Measurements from ENCODE around the gene GNPDA2.

GNPDA2 gene

GRCh38 chr4:44652002-44652401 lies 74.4 kb downstream of the GNPDA2 start:
- H2AFZ ChIP-seq (ENCODE audit: low read length) = no peak overlapping the region
- H3K36me3 ChIP-seq (ENCODE audit: insufficient read depth, low read length) = no peaks in the 10 kb centered on the region
- no peaks in the 10 kb centered on the region for H3K9me3 ChIP-seq (ENCODE audit: low read length)
- H3K9ac ChIP-seq (ENCODE audit: low read length) = no peak overlapping the region
- H4K20me1 ChIP-seq (ENCODE audit: insufficient read depth, low read length) = no peaks in the 10 kb centered on the region
- H3F3A ChIP-seq (ENCODE audit: insufficient read depth, low read length) = no peaks in the 10 kb centered on the region
- H3K4me2 ChIP-seq (ENCODE audit: low read length) = no peak overlapping the region
- no peak overlapping the region for H3K4me3 ChIP-seq (ENCODE audit: low read depth, low read length, poor library complexity, severe bottlenecking)
- H3K27ac ChIP-seq (ENCODE audit: low read depth, low read length, poor library complexity, severe bottlenecking) = no peak overlapping the region
- H3K27me3 ChIP-seq (ENCODE audit: insufficient read depth, low read length) = no peaks in the 10 kb centered on the region
- TF ChIP-seq EZH2 (IDR thresholded peaks at IDR 0.05; ENCODE audit: borderline replicate concordance, low read length) (no peak), CTCF (IDR thresholded peaks at IDR 0.05; ENCODE audit: low read length) (no peak)
- no peaks in the 10 kb centered on the region for H3K79me2 ChIP-seq (ENCODE audit: insufficient read depth, low read length)
- H3K4me1 ChIP-seq (ENCODE audit: insufficient read depth, low read length, severe bottlenecking) = no peaks in the 10 kb centered on the region
- no peaks in the 10 kb centered on the region for H3K9me2 ChIP-seq (ENCODE audit: low read depth, low read length)
